Measurements from ENCODE around the gene MAP2K6.

- TF ChIP-seq CTCF (IDR thresholded peaks at IDR 0.05) (no peak), POLR2A (IDR thresholded peaks at IDR 0.05) (no peak)
Observed at GRCh38 chr17:69435971-69436696, 21.6 kb downstream of the MAP2K6 start.
